HepG2 (cell line): ENCODE data around the gene EIF3J. TPM values are rescaled to one million over a fixed set of nuclear protein-coding genes. Genes with fewer than 3 reads are reported as not detected.

ENCODE experiments used
- ATAC-seq: fragments of 200-7000 bp; cut with Tn5 transposase; 3 replicates; pipeline ENCODE4 v1.9.1; 2020; ENCODE audit warnings: mild to moderate bottlenecking, moderate library complexity
- BruUV-seq: library from RNA; stranded (reverse); fragments of 400-500 nt; replicated peaks from 2 replicates; lab custom pipeline; 2021; lab: Mats Ljungman, UMichigan
- CTCF ChIA-PET: fragments of 300-600 bp; formaldehyde crosslinking; extraction: SDS; loops from one replicate; lab custom pipeline; 2021; ENCODE audit warnings: low total read pairs, inconsistent platforms, low intra/inter-chr PET ratio; lab: Yijun Ruan, JAX
- POLR2A ChIA-PET: fragments of 350-600 bp; sonication (Branson Sonifier 250); formaldehyde crosslinking; loops from one replicate; lab custom pipeline; 2020; ENCODE audit warnings: antibody characterized with exemption, inconsistent platforms; lab: Yijun Ruan, JAX
- DNase-seq: peaks from one replicate; pipeline ENCODE4 v3.0.0-alpha.2; 2015; ENCODE audit warnings: low spot score
- FAIRE-seq: peaks from 3 replicates; lab custom pipeline; 2011; peaks lifted over from hg19 to GRCh38; lab: Jason Lieb, UNC
- H2AFZ ChIP-seq: one replicate; pipeline ENCODE4 v1.6.1; 2011; ENCODE audit warnings: low read length, inconsistent platforms
- H3K27ac ChIP-seq: fragments of 300-600 bp; 3 replicates; pipeline ENCODE4 v1.8.0; 2011; ENCODE audit warnings: mixed run types, mild to moderate bottlenecking, mixed read lengths, low read length, inconsistent platforms; ENCODE audit not compliant: insufficient read depth; ENCODE audit errors: extremely low read length
- H3K27me3 ChIP-seq, 2 experiments: fragments of 200-600 bp in 1 of 2; 2 replicates in 1 of 2; 3 replicates in 1 of 2; pipeline versions ENCODE4 v1.6.0 to v1.8.0; 2011; ENCODE audit warnings: low read length in 2 of 2, mild to moderate bottlenecking in 2 of 2, moderate library complexity in 2 of 2, inconsistent platforms in 1 of 2; ENCODE audit not compliant: insufficient read depth in 2 of 2, control insufficient read depth in 1 of 2
- H3K36me3 ChIP-seq, 2 experiments: fragments of 200-600 bp in 1 of 2; replicated peaks in 1 of 2; 2 replicates in 1 of 2; 3 replicates in 1 of 2; pipeline versions ENCODE4 v1.5.1 to v1.8.0; 2011; ENCODE audit warnings: low read length in 2 of 2, inconsistent platforms in 1 of 2; ENCODE audit not compliant: insufficient read depth in 2 of 2, control insufficient read depth in 1 of 2
- H3K4me1 ChIP-seq: 2 replicates; pipeline ENCODE4 v1.5.1; 2012; ENCODE audit warnings: low read length, inconsistent platforms; ENCODE audit not compliant: insufficient read depth
- H3K4me2 ChIP-seq: 2 replicates; pipeline ENCODE4 v1.6.0; 2011; ENCODE audit warnings: low read depth, low read length, inconsistent platforms
- H3K4me3 ChIP-seq, 3 experiments: fragments of 200-600 bp in 1 of 3; sonication (generic), shearing (Covaris generic) in 1 of 3; replicated peaks in 1 of 3; 2 replicates each; pipeline ENCODE4 v1.5.1; 2011 to 2016; ENCODE audit warnings: low read length in 3 of 3, inconsistent platforms in 2 of 3, low read depth in 2 of 3, mild to moderate bottlenecking in 2 of 3, control low read depth in 1 of 3, mixed read lengths in 1 of 3; ENCODE audit not compliant: insufficient read depth in 1 of 3
- H3K79me2 ChIP-seq: one replicate; pipeline ENCODE4 v1.6.1; 2011; ENCODE audit warnings: low read length, inconsistent platforms; ENCODE audit not compliant: insufficient read depth
- H3K9ac ChIP-seq: 2 replicates; pipeline ENCODE4 v1.6.0; 2011; ENCODE audit warnings: mild to moderate bottlenecking, low read depth, low read length, inconsistent platforms; ENCODE audit not compliant: insufficient read depth
- H3K9me3 ChIP-seq: 2 replicates; pipeline ENCODE4 v1.5.1; 2012; ENCODE audit warnings: mild to moderate bottlenecking, low read length
- H4K20me1 ChIP-seq: 2 replicates; pipeline ENCODE4 v1.6.0; 2011; ENCODE audit warnings: inconsistent platforms, mild to moderate bottlenecking, low read length, moderate library complexity; ENCODE audit not compliant: insufficient read depth
- FOSL2 ChIP-seq: sonication (generic); formaldehyde crosslinking; IDR thresholded peaks from 2 replicates; pipeline ENCODE4 v1.4.0; 2020; ENCODE audit warnings: missing genetic modification reagents
- HOXA9 ChIP-seq: sonication (generic); formaldehyde crosslinking; IDR thresholded peaks from 2 replicates; pipeline ENCODE4 v1.8.1; 2022; ENCODE audit warnings: missing genetic modification reagents, mild to moderate bottlenecking, moderate library complexity, borderline replicate concordance
- MBNL3 ChIP-seq: fragments of 250-450 bp; sonication (Bioruptor Pico); conservative IDR thresholded peaks from 2 replicates; pipeline ENCODE4 v1.8.0; 2022; ENCODE audit warnings: mild to moderate bottlenecking, inconsistent platforms
- MED13 ChIP-seq: sonication (generic); formaldehyde crosslinking; IDR thresholded peaks from 2 replicates; pipeline ENCODE4 v1.5.0; 2020; ENCODE audit warnings: missing genetic modification reagents
- NCOA1 ChIP-seq: sonication (generic); formaldehyde crosslinking; IDR thresholded peaks from 2 replicates; pipeline ENCODE4 v1.9.0; 2021; ENCODE audit warnings: missing genetic modification reagents
- PAF1 ChIP-seq: IDR thresholded peaks from 2 replicates; pipeline ENCODE4 v1.6.1; 2016; ENCODE audit warnings: missing genetic modification reagents, missing compliant biosample characterization
- RBM39 ChIP-seq: fragments of 200-400 bp; formaldehyde crosslinking; IDR thresholded peaks from one replicate; pipeline ENCODE4 v1.6.1; 2018; ENCODE audit warnings: antibody characterized with exemption, mild to moderate bottlenecking, low read depth, low read length; ENCODE audit not compliant: poor library complexity, severe bottlenecking
- RFX1 ChIP-seq: fragments of 450-650 bp; IDR thresholded peaks from 2 replicates; pipeline ENCODE4 v1.6.1; 2017
- ZMAT3 ChIP-seq: sonication (generic); formaldehyde crosslinking; conservative IDR thresholded peaks from 2 replicates; pipeline ENCODE4 v1.7.0; 2021; ENCODE audit warnings: missing genetic modification reagents
- ZNF124 ChIP-seq: sonication (generic); formaldehyde crosslinking; IDR thresholded peaks from 2 replicates; pipeline ENCODE4 v1.4.0; 2020; ENCODE audit warnings: missing genetic modification reagents
- ZNF138 ChIP-seq: sonication (generic); formaldehyde crosslinking; IDR thresholded peaks from 2 replicates; pipeline ENCODE4 v1.5.0; 2020; ENCODE audit warnings: mild to moderate bottlenecking, low read depth, missing genetic modification reagents
- ZNF432 ChIP-seq: sonication (generic); formaldehyde crosslinking; IDR thresholded peaks from 2 replicates; pipeline ENCODE4 v1.5.0; 2020; ENCODE audit warnings: missing genetic modification reagents, mild to moderate bottlenecking, borderline replicate concordance
- ZNF510 ChIP-seq: sonication (generic); formaldehyde crosslinking; IDR thresholded peaks from 2 replicates; pipeline ENCODE4 v1.4.0; 2020; ENCODE audit warnings: low read depth, mild to moderate bottlenecking, missing genetic modification reagents
- ZNF556 ChIP-seq: sonication (generic); formaldehyde crosslinking; IDR thresholded peaks from 2 replicates; pipeline ENCODE4 v1.4.0; 2020; ENCODE audit warnings: mild to moderate bottlenecking, missing genetic modification reagents, borderline replicate concordance
- WGBS: methylation state at CpG from one replicate; pipeline ENCODE4 v1.1.6; 2017; ENCODE audit warnings: low lambda C conversion rate; 5-methylcytosine and 5-hydroxymethylcytosine counted together
- in situ Hi-C: cut with HindIII; loops from 2 replicates; pipeline ENCODE4 v1.10.0; 2017; ENCODE audit warnings: low pct_unique_long_range_greater_than_20kb; ENCODE audit not compliant: extremely low pct_ligation_motif_present
- intact Hi-C: fragments of 100-400 bp; cut with micrococcal nuclease; formaldehyde crosslinking; loops from one replicate; pipeline ENCODE4 v1.10.0; 2022; ENCODE audit not compliant: unreplicated experiment
- polyA plus RNA-seq, 8 experiments: library from polyadenylated mRNA; depleted of rRNA in 3 of 8; stranded (reverse) in 7 of 8; unstranded in 1 of 8; fragments of >200 nt; fragmentation: Illumina TruSeq in 4 of 8; extraction: Trizol in 4 of 8; gene quantifications; 2 replicates each; pipeline versions ENCODE4 v1.2.1 to v1.2.3, GENCODE V29; 2011 to 2016; ENCODE audit warnings: low read depth in 4 of 8, missing spikeins in 1 of 8, mixed read lengths in 1 of 8; ENCODE audit not compliant: insufficient read depth in 1 of 8
- total RNA-seq, 5 experiments: library from RNA; depleted of rRNA; stranded (reverse); fragments of >200 nt; fragmentation: Illumina TruSeq; extraction: Trizol; gene quantifications; 2 replicates each; pipeline ENCODE4 v1.2.3, GENCODE V29; 2016; ENCODE audit warnings: low read depth in 1 of 5
- TF ChIP-seq, protein P1 (sequence below): sonication (generic); formaldehyde crosslinking; IDR thresholded peaks from 2 replicates; pipeline ENCODE4 v1.8.1; 2023; ENCODE audit warnings: missing genetic modification reagents, inconsistent platforms, borderline replicate concordance
- TF ChIP-seq, protein P2 (sequence below), 2 experiments: fragments of 450-650 bp in 1 of 2; sonication (generic) in 1 of 2; formaldehyde crosslinking in 1 of 2; IDR thresholded peaks; 2 replicates each; pipeline versions ENCODE4 v1.6.1 to v1.8.0; 2016 to 2022; ENCODE audit warnings: antibody characterized with exemption in 1 of 2, mild to moderate bottlenecking in 1 of 2, missing genetic modification reagents in 1 of 2

Gene EIF3J
- total and polyA plus RNA-seq, 2 of the 13 experiments (the other 11 are each of a cell fraction or from before 2014, with no cell fraction given) = 51.7 to 69.2 TPM

DNA sequence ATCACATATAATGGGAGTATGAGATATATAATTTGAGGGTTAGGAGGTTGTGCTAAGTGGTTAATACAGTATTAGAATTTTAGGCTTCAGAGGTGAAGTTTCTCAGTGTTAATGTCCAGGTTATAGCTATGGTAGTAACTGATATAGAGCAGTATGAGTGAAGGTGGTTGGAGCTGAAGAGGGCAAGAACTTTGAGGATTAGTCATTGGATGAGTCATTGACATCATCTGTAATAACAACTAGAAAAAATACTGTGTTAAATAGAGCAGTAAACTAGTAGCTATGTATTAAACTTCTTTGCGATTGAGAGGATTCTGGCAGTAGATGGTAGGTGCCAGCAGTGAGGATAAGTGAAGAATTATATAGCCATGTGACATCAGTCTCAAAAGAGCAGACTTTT is 47.5 kb upstream of the EIF3J start:
- no peak for FAIRE-seq
- POLR2A ChIA-PET = interaction anchor here (1.0 kb wide), 1 partner anchor 62 kb away, joined by 3 read pairs; the partner anchor contains the start of gene CTDSPL2
- no peak for TF ChIP-seq MBNL3 (CRISPR knock-in tag)
- no peak for TF ChIP-seq RBM39
- TF ChIP-seq PAF1 (CRISPR knock-in tag) = no peak
- no peak for TF ChIP-seq ZNF556
- TF ChIP-seq, protein P1, sequence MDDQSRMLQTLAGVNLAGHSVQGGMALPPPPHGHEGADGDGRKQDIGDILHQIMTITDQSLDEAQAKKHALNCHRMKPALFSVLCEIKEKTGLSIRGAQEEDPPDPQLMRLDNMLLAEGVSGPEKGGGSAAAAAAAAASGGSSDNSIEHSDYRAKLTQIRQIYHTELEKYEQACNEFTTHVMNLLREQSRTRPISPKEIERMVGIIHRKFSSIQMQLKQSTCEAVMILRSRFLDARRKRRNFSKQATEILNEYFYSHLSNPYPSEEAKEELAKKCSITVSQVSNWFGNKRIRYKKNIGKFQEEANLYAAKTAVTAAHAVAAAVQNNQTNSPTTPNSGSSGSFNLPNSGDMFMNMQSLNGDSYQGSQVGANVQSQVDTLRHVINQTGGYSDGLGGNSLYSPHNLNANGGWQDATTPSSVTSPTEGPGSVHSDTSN (CRISPR knock-in tag) = no peak
- no peak for TF ChIP-seq ZNF124 (CRISPR knock-in tag)
- TF ChIP-seq, protein P2, sequence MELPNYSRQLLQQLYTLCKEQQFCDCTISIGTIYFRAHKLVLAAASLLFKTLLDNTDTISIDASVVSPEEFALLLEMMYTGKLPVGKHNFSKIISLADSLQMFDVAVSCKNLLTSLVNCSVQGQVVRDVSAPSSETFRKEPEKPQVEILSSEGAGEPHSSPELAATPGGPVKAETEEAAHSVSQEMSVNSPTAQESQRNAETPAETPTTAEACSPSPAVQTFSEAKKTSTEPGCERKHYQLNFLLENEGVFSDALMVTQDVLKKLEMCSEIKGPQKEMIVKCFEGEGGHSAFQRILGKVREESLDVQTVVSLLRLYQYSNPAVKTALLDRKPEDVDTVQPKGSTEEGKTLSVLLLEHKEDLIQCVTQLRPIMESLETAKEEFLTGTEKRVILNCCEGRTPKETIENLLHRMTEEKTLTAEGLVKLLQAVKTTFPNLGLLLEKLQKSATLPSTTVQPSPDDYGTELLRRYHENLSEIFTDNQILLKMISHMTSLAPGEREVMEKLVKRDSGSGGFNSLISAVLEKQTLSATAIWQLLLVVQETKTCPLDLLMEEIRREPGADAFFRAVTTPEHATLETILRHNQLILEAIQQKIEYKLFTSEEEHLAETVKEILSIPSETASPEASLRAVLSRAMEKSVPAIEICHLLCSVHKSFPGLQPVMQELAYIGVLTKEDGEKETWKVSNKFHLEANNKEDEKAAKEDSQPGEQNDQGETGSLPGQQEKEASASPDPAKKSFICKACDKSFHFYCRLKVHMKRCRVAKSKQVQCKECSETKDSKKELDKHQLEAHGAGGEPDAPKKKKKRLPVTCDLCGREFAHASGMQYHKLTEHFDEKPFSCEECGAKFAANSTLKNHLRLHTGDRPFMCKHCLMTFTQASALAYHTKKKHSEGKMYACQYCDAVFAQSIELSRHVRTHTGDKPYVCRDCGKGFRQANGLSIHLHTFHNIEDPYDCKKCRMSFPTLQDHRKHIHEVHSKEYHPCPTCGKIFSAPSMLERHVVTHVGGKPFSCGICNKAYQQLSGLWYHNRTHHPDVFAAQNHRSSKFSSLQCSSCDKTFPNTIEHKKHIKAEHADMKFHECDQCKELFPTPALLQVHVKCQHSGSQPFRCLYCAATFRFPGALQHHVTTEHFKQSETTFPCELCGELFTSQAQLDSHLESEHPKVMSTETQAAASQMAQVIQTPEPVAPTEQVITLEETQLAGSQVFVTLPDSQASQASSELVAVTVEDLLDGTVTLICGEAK (IDR thresholded peaks at IDR 0.05) = no peak
- TF ChIP-seq, protein P2 (CRISPR knock-in tag; IDR thresholded peaks at IDR 0.05) = no peak
- TF ChIP-seq HOXA9 (CRISPR knock-in tag) = no peak
- TF ChIP-seq ZMAT3 (CRISPR knock-in tag) = no peak
- TF ChIP-seq ZNF432 = no peak
- no peak for TF ChIP-seq ZNF138 (CRISPR knock-in tag)
- TF ChIP-seq RFX1 = no peak
- no peak for TF ChIP-seq MED13
- no peak for TF ChIP-seq NCOA1 (CRISPR knock-in tag)
- no peak for TF ChIP-seq FOSL2
- no peak for TF ChIP-seq ZNF510 (CRISPR knock-in tag)

More for the DNA sequence above, 47.5 kb upstream of the EIF3J start:
- BruUV-seq = no TSS peak
- DNase-seq (peak; percentile 5), ATAC-seq (no peak)
- no peak overlapping the region for H3K4me3 ChIP-seq
- no peaks in the 10 kb centered on the region for H3K79me2 ChIP-seq
- H3K9ac ChIP-seq = no peak overlapping the region
- no peak overlapping the region for H3K4me2 ChIP-seq
- peaks cover 10 to 55% of the 10 kb centered on the region in 2 experiments for H3K36me3 ChIP-seq
- H3K27ac ChIP-seq = no peak overlapping the region
- CTCF ChIA-PET = no interaction called here
- H4K20me1 ChIP-seq = no peaks in the 10 kb centered on the region
- H3K4me1 ChIP-seq = no peaks in the 10 kb centered on the region
- in situ Hi-C loops = no loop called here
- H3K9me3 ChIP-seq = no peaks in the 10 kb centered on the region
- WGBS = 100% methylated on average over 1 of the region's 1 CpG
- H2AFZ ChIP-seq = no peak overlapping the region
- H3K27me3 ChIP-seq = no peaks in the 10 kb centered on the region
- intact Hi-C loops = no loop called here
